Islet precursor cell (in vitro differentiated cells): ENCODE data around the gene BORCS6.

Source experiments
- DNase-seq: peaks from one replicate; pipeline ENCODE4 v3.0.0-alpha.2; 2018

BORCS6 gene

GRCh38 chr17:8153957-8154607, 35.9 kb downstream of the BORCS6 start:
- peak; percentile 99 for DNase-seq

DNA sequence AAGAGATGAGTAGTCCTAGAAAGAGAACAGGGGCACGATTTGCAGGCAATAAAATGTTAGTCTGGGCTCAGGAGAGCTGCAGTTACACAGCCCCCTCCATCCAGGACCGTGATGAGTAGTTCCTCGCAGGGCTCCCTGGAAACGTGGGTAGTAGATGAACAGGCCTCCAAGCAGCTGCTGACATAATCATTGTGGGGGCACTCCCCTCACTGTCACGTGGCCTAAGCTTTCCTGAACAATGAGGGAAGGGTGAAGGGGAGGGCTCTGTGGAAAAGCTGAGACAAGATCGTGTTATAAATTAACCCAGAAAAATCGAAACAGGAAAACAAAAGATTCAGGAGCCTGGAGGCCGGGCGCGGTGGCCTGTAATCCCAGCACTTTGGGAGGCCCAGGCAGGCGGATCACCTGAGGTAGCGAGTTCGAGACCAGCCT, 36.4 kb downstream of the BORCS6 start:
- peak; percentile 73 for DNase-seq

GRCh38 chr17:8153031-8153451, 36.9 kb downstream of the BORCS6 start:
- peak; percentile 48 for DNase-seq

DNA sequence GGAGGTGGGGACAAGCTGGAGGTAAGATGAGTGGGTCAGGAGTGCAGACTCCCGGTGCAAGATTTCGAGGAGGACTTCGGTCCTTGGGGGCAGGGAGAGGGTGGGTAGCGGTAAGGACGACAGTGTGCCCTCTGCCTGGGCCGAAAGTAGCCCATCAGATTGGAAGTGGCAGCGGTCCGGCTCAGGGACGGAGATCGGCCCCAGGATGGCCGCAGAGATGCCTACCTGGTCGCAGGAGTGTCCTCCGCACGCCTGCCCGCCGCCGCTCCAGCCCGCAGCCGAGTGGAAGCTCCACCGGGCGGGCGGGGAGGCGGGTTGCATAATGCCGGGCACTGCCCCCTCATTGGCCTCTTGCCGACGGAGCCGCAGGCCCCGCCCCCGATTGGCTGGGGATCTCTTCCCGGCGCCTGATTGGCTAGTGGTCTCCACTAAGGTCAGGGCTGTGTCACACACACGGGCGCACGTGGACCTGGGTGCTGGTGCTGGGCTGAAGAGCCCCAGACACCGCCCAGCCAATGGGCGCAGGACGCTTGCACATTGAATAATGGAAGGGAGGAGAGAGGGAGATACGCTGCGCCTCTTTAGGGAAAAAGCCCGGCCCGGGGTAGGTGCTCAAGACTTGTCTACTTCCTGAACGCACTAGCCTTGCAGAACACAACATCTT, 37.7 kb downstream of the BORCS6 start, which contains the start of gene PER1:
Gene PER1 (minus strand): TSS at position 293 of the 664 bp plus-strand sequence. CDS start 1,698 bp downstream, outside the sequence.
- peak; percentile 99 for DNase-seq

GRCh38 chr17:8151641-8152111, 38.3 kb downstream of the BORCS6 start:
- peak; percentile 81 for DNase-seq

DNA sequence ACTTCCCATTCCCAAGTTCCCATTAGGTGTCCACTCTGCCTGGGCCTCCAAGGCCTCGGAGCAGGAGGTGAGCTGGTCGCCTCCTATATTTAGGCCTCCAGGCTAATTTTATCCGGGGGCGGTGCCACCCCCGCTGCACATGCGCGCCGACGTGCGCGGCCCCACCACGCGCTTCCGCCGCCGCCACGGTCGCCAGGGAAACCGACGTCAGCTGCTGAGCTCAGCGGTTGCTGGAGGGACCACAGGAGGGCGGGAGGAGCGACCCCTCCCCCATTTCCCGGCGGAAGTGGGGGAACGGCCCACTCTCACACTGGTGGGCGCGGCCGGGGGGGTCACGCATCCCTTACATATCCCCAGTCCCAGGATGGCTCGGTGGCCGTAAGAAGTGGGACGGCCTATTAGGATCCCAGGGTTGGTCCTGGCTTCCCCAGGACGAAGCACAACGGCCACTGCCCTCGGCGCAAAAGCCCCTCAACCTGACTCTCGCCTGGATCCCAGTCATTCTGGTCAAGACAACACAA, 38.8 kb downstream of the BORCS6 start:
- DNase-seq: peak; percentile 92

DNA sequence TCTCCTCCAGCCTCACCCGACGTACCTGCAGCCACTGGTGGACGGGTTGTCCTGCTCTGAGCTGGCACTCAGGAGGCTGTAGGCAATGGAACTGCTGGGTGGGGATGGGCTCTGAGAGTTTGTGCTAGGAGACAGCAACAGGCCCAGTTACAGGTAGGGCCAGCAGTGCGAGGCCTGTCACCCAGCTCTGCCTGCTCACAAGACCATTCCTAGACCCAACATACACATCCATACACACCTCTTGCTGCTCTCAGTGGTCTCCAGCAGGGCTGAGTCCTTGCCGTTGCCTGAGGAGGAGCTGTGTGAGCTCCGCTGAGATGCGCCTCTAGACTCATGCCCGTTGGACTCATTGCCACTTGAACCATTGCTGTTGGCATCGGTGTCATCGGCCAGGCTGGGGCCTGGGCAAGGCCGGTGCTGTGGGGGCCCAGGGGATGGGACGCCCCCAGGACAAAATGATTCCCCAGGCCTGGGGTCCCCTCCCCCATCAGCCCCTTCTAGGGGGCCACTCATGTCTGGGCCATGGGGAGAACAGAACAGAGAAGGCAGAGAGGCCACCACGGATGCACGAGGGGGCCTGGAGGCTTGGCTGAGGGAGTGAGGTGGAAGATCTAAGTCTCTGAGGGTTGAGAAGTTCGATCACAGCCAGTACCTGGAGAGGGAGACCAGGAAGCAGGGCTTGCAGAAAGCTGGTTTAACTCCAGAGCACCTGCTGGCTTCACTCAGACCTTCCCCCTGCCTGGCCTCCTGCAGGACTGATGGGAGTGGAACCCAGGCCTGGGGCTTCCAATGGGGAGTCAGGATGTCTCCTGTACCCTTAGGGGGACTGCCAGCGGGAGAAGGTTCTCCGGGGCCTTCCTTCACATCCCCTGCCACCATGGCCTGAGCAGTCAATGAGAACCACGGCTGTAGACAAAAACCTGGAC, 39.5 kb downstream of the BORCS6 start:
- DNase-seq: no peak

DNA sequence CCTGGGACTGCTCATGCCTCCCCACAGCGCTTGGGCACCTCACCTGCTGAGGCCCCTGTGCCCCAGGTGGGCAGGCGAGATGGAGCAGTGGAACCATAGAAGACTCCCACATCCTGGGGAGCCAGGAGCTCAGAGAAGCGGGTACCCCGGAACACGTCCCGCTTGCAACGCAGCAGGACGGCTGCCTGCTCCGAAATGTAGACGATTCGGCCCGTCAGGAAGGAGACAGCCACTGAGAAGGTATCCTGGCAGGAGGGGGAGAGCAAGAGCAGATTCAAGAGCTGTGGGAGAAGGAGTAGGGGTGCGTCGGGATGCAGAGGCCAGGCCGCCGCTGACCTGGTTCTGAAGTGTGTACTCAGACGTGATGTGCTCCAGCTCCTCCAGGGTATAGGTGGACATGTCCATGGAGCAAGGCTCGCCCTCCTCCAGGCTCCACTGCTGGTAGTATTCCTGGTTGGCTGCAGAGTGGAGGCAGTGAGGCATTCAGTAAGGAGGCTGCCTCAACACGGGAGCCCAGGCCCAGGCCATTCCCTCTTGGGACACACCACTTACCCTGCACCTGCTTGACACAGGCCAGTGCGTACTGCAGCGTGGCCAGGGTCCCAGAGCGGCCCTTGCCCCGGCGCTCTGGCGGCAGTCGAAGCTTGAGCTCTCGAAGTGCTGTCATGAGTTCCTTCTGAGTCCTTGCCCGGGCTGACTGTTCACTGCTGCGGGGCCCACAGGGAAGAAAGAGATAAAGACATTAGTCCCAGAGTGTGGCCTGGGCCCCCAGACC, 40.4 kb downstream of the BORCS6 start:
- no peak for DNase-seq

- DNase-seq: peak; percentile 43
Measured at GRCh38 chr17:8148560-8148959, 41.4 kb downstream of the BORCS6 start.

DNA sequence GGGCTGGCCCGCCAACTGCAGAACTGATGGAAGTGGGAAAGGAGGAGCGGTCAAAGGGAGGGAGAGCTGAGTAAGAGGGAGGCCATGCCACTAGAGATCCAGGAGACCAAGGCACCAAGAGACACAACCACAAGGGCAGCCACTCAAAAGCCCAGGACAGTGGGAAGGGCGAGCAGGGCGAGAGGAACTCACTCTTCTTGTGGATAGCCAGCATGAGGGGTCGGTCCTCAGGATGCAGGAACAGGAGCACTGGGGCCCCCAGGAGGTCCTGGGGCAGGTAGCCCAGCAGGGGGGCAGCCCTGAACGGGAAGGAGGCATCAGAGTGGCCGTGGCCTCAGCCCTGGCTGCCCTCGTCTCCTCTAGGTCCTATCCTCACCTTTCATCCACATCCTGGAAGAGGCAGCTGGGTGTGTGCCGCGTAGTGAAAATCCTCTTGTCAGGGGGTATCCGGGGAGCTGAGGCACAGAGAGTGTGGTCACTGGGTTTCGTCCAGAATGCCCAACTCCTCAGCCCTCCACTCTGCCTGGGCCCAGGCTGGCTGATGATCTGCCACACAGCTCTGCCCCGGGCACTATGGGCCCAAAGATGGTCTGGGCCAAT, 42.1 kb downstream of the BORCS6 start:
- DNase-seq: peak; percentile 47

DNA sequence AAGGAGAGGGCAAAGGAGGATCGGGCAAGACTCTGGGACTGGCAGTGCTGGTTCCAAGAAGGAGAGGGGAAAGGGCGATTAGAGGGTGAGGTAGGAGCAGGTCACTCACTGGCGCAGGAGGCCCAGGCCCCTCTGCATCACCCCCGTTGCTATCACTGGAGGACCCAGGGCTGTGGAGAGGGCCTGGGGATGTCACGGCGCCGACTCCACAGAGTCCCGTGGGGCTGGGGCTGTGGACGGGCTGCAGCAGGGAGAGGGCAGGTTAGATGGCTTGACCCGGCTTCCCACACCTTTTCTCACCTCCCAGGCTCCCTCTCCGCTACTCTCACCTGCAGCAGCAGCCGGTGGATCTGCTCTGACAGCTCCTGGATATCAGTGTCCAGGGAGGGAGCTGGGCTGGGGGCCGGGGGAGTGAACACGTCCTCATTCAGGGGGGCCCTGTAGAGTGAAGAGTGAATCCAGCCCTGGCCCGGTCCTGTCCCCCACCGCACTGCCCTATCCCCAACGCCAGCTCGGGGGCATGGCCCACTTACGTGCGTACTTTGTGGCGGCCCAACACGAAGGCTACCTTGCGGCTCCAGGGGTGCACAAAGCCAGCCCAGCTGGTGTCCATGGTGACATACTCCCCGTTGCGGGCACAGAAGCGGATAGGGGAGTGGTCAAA, 42.7 kb downstream of the BORCS6 start:
- peak; percentile 49 for DNase-seq

- peak; percentile 44 for DNase-seq
Measured at GRCh38 chr17:8146381-8147140, 43.4 kb downstream of the BORCS6 start.

DNA sequence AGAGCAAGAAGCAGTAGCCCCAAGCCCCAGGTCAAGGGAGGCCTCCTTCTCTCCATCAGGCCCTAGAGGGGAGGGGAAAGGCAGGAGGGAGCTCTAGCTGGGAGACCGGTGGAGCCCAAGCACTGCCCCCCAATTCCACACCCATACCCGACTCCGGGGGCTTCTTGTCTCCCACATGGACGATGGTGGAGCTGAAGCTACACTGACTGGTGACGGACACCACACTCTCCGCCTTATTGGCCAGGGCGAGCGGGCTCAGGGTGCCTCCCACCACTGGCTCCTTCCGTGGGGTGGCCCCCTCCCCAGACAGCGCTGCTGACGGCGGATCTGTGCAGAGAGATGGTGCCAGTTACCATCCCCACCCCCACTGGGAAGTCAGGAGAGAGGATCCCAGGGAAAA, 44.2 kb downstream of the BORCS6 start:
- DNase-seq: no peak

DNA sequence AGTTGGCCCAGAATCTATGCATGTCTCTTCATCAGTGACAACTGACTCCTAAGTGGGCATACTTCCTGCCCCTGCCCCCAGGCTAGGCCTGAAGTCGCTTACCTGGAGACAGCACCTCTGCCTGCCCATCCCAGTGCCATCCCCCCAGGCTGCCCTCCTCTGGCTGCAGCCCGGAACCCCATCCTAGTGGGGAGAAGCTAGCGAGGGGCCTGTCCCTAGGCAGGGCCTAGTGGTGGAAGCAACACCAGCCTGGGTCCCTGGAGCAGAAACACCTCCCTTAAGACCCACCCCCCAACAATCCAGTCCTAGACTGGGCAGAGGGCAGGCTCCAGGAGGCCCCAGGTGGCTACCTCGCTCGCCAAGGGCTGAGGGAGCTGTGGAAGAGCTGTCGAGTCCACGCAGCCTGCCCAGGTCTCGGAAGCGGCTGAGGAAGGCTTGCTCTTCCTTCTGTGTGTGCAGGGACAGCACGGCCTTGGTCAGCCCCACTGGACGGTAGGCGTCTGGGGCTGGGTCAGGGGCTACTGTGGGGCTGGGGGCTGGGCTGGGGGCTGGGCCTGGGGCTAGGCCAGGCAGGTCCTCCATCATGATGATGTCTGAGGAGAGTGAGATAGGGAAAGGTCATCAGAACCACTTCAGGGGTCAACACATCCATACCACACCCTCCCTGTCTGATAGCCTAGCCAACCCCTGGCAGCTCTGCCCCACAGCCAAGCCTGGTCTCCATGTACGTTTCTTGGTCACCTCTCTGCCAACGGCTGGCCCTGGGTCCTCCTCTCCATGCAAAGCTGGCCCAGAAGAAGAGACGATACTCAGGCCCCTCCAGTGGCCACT, 45.4 kb downstream of the BORCS6 start:
- peak; percentile 56 for DNase-seq

DNA sequence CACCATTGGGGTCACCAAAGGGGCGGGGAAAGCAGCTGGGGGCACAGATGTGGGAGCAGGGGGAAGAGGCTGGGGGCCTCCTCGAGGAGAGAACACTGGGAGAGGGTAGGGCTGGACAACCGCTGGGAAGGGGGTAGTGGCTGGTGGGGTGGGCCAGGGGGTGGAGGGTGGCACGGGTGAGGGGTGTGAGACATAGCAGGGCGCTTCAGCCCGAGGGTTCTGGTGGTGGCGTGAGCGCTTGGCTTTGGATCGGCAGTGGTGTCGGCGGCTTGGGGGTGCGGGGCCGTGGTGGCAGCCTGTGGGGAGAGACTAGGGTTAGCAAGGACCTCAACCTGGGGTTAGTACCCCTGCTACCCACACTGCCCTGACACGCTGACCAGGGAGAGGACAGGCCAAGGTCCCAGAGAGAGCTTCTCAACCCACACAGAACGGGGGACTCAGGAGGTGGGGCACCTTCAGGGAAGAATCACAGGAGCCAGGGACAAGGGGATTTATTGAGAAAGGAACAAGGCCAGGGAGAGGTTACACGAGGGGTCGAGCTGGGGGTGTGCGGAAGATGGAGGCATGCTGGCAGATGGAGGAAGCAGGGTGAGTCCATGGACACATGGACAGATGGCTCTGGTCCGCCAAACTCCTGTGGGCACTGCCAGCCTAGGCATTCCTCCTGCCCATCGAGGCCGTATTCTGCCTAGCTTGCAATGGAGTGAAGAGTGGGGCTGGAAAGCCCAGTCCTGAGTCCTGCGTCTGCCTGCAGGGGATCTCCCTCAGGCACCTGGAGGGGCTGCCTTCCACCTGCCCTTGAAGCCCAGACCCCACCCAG, 46.2 kb downstream of the BORCS6 start:
- DNase-seq: no peak

- DNase-seq: no peak
Measured at GRCh38 chr17:8142887-8143580, 46.9 kb downstream of the BORCS6 start.

DNA sequence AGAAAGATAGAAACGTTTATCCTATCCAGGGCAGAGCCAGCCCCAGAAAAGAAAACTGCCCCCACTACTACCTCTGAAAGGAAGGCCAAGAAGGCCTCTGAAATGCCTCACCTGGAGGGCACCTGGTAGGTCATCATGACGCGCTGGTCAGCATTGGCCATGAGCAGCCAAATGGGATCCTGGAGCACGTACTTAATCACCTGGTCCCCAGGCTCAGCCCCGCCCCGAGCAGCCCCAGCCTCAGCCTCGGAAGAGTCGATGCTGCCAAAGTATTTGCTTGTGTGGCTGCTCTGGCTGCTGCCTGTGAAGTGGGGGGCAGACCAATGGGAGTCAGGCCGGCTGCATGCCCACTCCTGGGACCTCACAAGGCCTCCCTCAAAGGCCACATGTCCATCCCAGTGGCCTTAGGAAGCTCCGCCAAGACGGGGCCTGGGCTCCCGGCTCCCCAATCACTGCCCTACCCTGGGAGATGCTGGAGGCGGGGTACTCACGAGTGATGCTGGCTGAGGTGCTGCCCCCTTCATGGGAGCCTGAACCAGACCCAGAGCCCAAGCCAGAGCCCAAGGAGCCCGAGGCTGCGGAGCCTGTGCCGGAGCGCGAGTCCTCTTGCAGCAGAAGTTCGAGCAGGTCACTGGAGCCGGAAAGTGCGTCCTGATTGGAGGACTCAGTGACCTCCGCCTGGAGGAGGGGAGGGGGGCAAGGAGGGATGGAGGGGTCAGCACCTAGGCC, 47.7 kb downstream of the BORCS6 start:
- DNase-seq: peak; percentile 52
